Activated CD4-positive, CD25-positive, alpha-beta regulatory T cell treated with anti-CD3 and anti-CD28 coated beads, Interleukin-2, amount 50 U/mL, for 24 hours (primary cell): Measurements from ENCODE around the gene SH3BGRL2.
"Not testable (repeated sequence)": the region's sequence is repeated elsewhere in the genome, so short reads cannot be mapped to it uniquely, and the experiment has no call there.

Source experiments
- ATAC-seq, 2 donors: fragments of 150-1000 bp; cut with Tn5 transposase; one replicate each; pipeline ENCODE4 v1.10.0; 2021; ENCODE audit warnings: mild to moderate bottlenecking in 1 of 2, moderate library complexity in 1 of 2

The SH3BGRL2 gene

DNA sequence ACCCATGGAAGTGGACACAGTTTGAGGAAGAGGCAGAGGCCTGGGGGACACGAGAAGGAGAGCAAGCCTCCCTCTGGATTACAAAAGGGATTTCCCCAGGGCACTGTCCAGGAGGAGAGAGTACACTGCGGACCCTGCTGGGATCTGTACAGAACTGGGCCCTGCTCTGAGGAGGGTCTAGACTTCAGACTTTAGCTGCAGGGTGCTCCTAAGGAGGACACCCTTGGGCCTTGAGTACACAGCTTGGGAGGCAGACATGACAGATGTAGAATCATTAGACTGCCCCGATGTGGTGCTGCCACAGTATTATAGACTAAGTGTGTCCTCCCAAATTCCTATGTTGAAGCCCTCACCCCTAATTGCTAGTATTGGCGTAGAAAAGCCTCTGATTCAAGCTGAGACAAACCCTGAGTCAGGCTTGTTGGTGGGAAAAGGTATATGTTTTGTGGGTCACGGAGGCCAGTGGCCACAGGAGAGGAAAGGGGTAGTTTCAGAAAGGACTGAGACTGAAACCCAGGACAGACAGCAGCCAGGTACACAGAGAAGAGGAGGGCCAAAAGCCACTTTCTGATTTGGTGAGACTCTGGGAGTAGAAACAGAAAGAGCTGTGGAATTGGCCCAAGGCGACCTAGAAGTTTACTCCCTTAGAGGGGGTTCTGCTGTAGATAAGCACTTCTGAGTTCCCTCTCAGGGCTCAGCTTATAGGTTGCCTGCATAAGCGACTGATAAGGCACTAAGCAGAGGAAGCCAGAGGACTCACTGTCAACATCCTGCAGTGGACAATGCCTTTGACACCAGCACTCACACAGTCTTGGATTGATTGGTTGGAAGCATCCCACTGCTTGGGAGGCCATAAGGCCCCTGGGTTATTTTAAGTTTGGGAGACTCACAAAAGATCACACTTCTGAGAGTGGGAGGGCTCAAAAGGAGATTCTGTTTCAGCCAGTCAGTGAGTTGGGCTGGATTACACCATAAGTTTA is 16.5 kb upstream of the SH3BGRL2 start:
- no peak for ATAC-seq

- ATAC-seq: no peak
Observed at GRCh38 chr6:79617518-79617941, 13.6 kb upstream of the SH3BGRL2 start.

- not testable (repeated sequence) for ATAC-seq
Observed at GRCh38 chr6:79618425-79618824, 12.7 kb upstream of the SH3BGRL2 start.

GRCh38 chr6:79621579-79621978 is 9.6 kb upstream of the SH3BGRL2 start:
- no peak for ATAC-seq

GRCh38 chr6:79622364-79622763 is 8.8 kb upstream of the SH3BGRL2 start:
- no peak for ATAC-seq

- no peak for ATAC-seq
Observed at GRCh38 chr6:79623106-79623505, 8.0 kb upstream of the SH3BGRL2 start.

DNA sequence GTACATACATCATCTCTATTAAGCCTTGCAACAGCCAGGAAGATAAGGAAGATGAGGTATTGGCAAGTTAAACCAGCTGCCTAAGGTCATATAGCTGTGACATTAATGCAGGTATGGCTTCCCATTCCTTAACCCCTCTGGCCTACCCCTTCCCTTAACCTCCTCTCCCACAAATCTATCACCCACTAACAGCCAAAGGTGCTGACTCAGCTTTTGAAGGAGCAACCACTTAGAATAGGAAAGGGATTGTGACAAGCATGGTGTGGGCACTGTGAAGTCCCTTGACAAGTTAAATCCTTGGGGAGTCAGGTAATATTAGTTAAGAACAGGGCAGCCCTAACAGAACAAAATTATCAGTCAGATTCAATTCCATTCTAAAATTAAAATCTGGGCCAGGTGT is 5.4 kb upstream of the SH3BGRL2 start:
- ATAC-seq: no peak

GRCh38 chr6:79626811-79627210 is 4.3 kb upstream of the SH3BGRL2 start:
- ATAC-seq: no peak

DNA sequence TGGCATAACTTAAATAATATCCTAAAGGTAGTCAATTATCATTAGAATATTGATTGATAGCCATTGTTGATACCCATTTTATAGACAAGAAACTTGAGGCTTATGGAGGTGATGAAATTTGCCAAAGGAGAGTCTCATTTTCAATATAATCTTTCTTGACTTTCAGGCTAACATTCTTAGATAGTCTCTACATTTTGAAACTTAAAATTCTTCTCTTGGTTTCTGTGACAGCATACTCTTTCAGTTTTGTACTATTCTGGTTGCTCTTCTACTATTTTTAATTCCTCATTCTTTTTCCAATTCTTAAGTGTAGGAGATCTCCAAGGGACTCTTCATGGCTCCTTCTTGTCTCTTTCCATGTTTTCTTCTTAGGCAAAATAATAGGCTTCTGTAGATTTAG is 3.7 kb upstream of the SH3BGRL2 start:
- no peak for ATAC-seq

DNA sequence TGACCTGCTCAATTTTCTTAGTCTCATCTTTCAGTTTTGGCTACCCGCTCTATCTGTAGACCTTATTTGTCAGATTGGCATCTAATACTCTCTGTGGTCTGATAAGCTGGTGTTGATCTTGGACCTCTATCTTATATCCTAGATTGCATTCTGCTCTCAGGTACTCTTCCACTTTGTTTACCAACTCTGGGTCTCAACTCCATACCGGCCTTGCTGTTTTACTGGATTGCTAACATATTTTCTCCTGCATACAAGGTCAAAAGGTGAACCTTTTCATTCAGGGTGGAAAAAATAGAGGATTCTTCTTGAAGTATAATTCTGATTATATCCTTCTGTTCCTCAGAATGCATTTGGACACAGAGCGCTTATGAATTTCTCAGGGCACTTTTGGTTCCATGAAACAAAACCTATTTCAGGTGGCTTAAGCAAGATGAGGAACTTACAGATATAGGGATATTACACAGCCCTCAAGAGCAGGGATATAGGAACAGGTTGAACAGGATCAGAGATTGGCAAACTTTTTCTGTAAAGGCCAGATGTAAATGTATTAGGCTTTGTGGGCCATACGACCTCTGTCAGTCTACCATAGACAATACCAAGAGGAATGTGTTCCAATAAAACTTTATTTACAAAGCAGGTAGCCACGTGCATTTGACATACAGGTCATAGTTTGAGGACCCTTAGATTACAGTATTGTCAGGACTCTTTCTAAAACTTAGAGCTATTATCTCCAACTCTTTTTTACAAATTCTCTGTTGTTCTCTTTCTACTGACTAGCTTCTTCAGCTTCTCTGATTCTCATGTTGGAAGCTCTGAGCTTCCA is 2.5 kb upstream of the SH3BGRL2 start:
- ATAC-seq: no peak

DNA sequence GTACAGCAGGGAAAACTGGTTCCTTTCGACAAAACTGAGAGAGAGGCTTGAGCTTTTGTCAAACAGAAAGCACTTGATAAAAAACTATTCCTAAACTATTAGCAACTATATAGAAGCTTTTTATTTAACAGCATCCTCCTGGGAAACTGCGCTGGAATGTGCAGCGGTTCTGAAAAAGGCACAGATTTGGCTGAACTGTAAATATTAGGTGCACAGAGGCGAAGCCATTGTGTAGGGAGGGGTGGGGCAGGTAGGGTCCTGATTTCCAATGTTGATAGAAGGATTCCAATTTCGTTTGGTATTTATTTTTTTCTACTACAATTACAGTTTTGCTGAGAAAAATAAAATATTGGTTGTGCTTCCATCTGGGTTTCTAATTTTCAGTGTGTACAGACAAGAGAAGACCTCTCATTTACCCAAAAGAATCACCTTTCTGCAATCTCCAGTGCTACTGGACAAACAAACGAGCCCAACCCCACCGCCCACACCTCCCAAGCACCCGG is 698 bp upstream of the SH3BGRL2 start:
- ATAC-seq: no peak

DNA sequence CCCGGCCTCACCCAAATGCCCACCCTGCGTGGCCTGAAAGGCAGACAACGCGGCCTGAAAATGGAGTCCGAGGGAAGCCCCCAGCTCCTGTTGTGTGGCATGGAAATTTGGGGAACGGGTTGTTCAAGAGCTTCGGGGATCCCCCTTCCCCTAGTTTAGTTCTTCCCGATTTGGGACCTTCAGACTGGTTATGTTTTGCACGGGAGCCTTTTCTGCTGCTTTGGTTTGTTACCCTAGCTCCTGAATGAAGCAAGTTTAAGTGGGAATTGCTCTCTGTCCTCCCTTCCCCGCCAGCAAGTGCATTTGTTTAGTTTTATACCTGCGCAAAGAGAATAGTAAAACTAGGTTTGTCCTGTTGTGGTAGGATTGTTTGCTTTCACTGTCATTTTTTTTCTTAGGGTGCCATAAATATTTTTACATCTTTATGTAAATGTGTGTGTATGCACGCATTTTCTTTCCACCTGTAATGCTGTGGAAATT is 604 bp downstream of the SH3BGRL2 start:
- ATAC-seq: no peak

DNA sequence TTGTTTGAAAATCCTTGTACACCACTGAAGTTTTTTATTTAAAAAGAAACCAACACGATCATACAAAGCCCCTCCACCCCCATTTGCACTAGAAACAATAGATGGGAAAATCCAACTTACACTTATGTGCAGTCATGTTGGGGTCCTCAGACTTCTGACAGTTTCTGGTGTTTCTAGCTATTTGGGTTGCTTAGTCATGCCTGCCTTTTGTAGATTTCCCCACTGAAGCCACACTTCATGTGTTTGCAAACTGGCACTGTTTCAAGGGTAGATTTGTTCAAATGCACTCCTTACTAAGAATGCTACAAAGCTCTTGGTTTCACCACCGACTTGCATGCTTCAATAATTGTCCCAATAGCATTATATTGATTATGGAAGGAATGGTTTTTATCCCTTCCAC is 1.5 kb downstream of the SH3BGRL2 start:
- ATAC-seq: no peak

GRCh38 chr6:79634491-79635231 is 3.5 kb downstream of the SH3BGRL2 start:
- no peak for ATAC-seq

DNA sequence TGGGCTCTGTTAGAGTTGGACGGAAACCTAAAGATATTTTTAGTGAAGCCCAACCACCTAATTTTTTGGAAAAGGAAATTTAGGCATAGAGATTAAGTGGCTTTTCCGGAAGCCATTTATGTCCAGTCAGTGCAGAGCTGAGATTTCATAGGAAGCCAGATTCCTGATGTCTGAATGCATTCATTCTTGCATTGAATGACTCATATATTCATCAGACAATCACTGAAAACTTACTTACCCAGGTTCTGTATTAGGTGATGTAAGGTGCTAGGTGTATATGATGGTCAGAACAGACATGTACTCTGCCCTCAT is 4.1 kb downstream of the SH3BGRL2 start:
- ATAC-seq: no peak

- ATAC-seq: no peak
Observed at GRCh38 chr6:79636673-79637072, 5.5 kb downstream of the SH3BGRL2 start.

GRCh38 chr6:79640146-79641111 is 9.3 kb downstream of the SH3BGRL2 start:
- ATAC-seq: no peak

DNA sequence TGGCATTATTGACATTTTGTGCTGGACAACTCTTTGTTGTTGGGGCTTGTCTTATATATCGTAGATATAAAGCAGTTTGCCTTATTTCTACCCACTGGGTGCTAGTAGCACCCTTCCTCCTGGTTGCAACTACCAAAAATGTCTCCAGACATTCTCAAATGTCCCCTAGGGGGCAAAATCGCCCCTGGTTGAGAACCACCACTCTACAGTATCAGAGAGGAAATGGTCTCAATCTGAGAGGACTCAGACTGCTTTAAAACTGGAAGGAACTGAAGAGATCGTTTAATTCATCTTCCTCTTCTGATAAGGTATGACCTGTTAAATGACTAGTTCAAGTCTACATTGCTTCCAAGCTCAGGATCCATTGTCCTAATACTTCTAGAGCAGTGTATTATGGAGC is 14.9 kb downstream of the SH3BGRL2 start:
- no peak for ATAC-seq

- no peak for ATAC-seq
Observed at GRCh38 chr6:79646561-79646960, 15.4 kb downstream of the SH3BGRL2 start.

GRCh38 chr6:79647741-79648140 is 16.6 kb downstream of the SH3BGRL2 start:
- ATAC-seq: no peak

GRCh38 chr6:79648328-79648727 is 17.2 kb downstream of the SH3BGRL2 start:
- ATAC-seq: no peak

- no peak for ATAC-seq
Observed at GRCh38 chr6:79649016-79649415, 17.9 kb downstream of the SH3BGRL2 start.
